WTC11 (cell line): ENCODE measurements around the gene POLA1. TPM values are rescaled to one million over a fixed set of nuclear protein-coding genes. Genes with fewer than 3 reads are reported as not detected.
"Not testable (repeated sequence)": the region's sequence is repeated elsewhere in the genome, so short reads cannot be mapped to it uniquely, and the experiment has no call there.

Source experiments
- ATAC-seq: fragments of 200-7000 bp; cut with Tn5 transposase; 2 replicates; pipeline ENCODE4 v1.10.0; 2021; ENCODE audit warnings: mild to moderate bottlenecking, moderate library complexity
- CTCF ChIA-PET: fragments of 300-600 bp; sonication (Branson Sonifier 250); formaldehyde crosslinking; loops from one replicate; lab custom pipeline; 2021; ENCODE audit warnings: antibody characterized with exemption; lab: Charles Lee
- POLR2A ChIA-PET: fragments of 350-600 bp; sonication (Branson Sonifier 250); formaldehyde crosslinking; loops from one replicate; lab custom pipeline; 2021; ENCODE audit warnings: antibody characterized with exemption; lab: Charles Lee
- DNase-seq: peaks from one replicate; pipeline ENCODE4 v3.0.0; 2021; ENCODE audit warnings: low spot score
- H3K27ac Mint-ChIP-seq: 2 replicates; pipeline ENCODE4 v1.8.0; 2021; ENCODE audit warnings: mixed read lengths
- H3K27me3 Mint-ChIP-seq: 2 replicates; pipeline ENCODE4 v1.8.0; 2021; ENCODE audit warnings: low read depth, mild to moderate bottlenecking, moderate library complexity, mixed read lengths
- H3K36me3 Mint-ChIP-seq: 2 replicates; pipeline ENCODE4 v1.8.0; 2021; ENCODE audit warnings: mixed read lengths
- H3K4me1 Mint-ChIP-seq: 2 replicates; pipeline ENCODE4 v1.8.0; 2022; ENCODE audit warnings: mixed read lengths
- H3K4me3 Mint-ChIP-seq: 2 replicates; pipeline ENCODE4 v1.8.0; 2021; ENCODE audit warnings: mild to moderate bottlenecking, moderate library complexity, mixed read lengths
- H3K9me3 Mint-ChIP-seq: 2 replicates; pipeline ENCODE4 v1.8.0; 2021; ENCODE audit warnings: mixed read lengths
- CREB1 ChIP-seq: sonication (generic); formaldehyde crosslinking; IDR thresholded peaks from 2 replicates; pipeline ENCODE4 v1.8.0; 2023; ENCODE audit warnings: mild to moderate bottlenecking, missing genetic modification reagents
- ESRRA ChIP-seq: sonication (generic); formaldehyde crosslinking; IDR thresholded peaks from 2 replicates; pipeline ENCODE4 v1.8.1; 2022; ENCODE audit warnings: mild to moderate bottlenecking, missing genetic modification reagents, borderline replicate concordance
- FOXJ3 ChIP-seq: sonication (generic); formaldehyde crosslinking; IDR thresholded peaks from 2 replicates; pipeline ENCODE4 v1.9.0; 2021; ENCODE audit warnings: missing genetic modification reagents, mild to moderate bottlenecking, borderline replicate concordance
- GABPB1 ChIP-seq: sonication (generic); formaldehyde crosslinking; IDR thresholded peaks from 2 replicates; pipeline ENCODE4 v1.8.1; 2023; ENCODE audit warnings: mild to moderate bottlenecking, missing genetic modification reagents
- GRHL2 ChIP-seq: fragments of 250-450 bp; sonication (Bioruptor Pico); IDR thresholded peaks from 2 replicates; pipeline ENCODE4 v1.8.0; 2022; ENCODE audit warnings: mild to moderate bottlenecking, moderate library complexity; ENCODE audit not compliant: insufficient replicate concordance, severe bottlenecking
- HMGA2 ChIP-seq: fragments of 250-450 bp; sonication (Bioruptor Pico); IDR thresholded peaks from 2 replicates; pipeline ENCODE4 v1.4.0; 2021; ENCODE audit warnings: mild to moderate bottlenecking, moderate library complexity
- JUN ChIP-seq: sonication (generic); formaldehyde crosslinking; IDR thresholded peaks from 2 replicates; pipeline ENCODE4 v1.8.0; 2023; ENCODE audit warnings: mild to moderate bottlenecking, missing genetic modification reagents
- KAT7 ChIP-seq: sonication (generic); formaldehyde crosslinking; IDR thresholded peaks from 2 replicates; pipeline ENCODE4 v1.8.1; 2023; ENCODE audit warnings: missing genetic modification reagents, mild to moderate bottlenecking, borderline replicate concordance
- NR3C1 ChIP-seq: sonication (generic); formaldehyde crosslinking; conservative IDR thresholded peaks from 2 replicates; pipeline ENCODE4 v1.8.1; 2023; ENCODE audit warnings: low read depth, mild to moderate bottlenecking, missing genetic modification reagents
- SMAD3 ChIP-seq: sonication (generic); formaldehyde crosslinking; IDR thresholded peaks from 2 replicates; pipeline ENCODE4 v1.8.0; 2022; ENCODE audit warnings: missing genetic modification reagents, mild to moderate bottlenecking, borderline replicate concordance
- TCF7 ChIP-seq: sonication (generic); formaldehyde crosslinking; IDR thresholded peaks from 2 replicates; pipeline ENCODE4 v1.8.0; 2022; ENCODE audit warnings: mild to moderate bottlenecking, low read depth, missing genetic modification reagents, moderate library complexity
- TEAD1 ChIP-seq: sonication (generic); formaldehyde crosslinking; IDR thresholded peaks from 2 replicates; pipeline ENCODE4 v1.8.0; 2022; ENCODE audit warnings: mild to moderate bottlenecking, missing genetic modification reagents
- ZNF138 ChIP-seq: sonication (generic); formaldehyde crosslinking; conservative IDR thresholded peaks from 2 replicates; pipeline ENCODE4 v1.8.1; 2022; ENCODE audit warnings: mild to moderate bottlenecking, moderate library complexity, missing genetic modification reagents
- ZNF219 ChIP-seq: sonication (generic); formaldehyde crosslinking; IDR thresholded peaks from 2 replicates; pipeline ENCODE4 v1.8.0; 2023; ENCODE audit warnings: missing genetic modification reagents, mild to moderate bottlenecking, borderline replicate concordance
- ZNF423 ChIP-seq: fragments of 250-450 bp; sonication (Bioruptor Pico); IDR thresholded peaks from 2 replicates; pipeline ENCODE4 v2.1.2; 2022; ENCODE audit warnings: mild to moderate bottlenecking, moderate library complexity
- ZNF532 ChIP-seq: fragments of 250-450 bp; sonication (Bioruptor Pico); IDR thresholded peaks from 2 replicates; pipeline ENCODE4 v1.9.0; 2021; ENCODE audit warnings: mild to moderate bottlenecking, borderline replicate concordance
- ZNF671 ChIP-seq: fragments of 250-450 bp; sonication (Bioruptor Pico); IDR thresholded peaks from 2 replicates; pipeline ENCODE4 v1.8.0; 2021; ENCODE audit warnings: mild to moderate bottlenecking
- total RNA-seq: library from RNA; stranded (reverse); gene quantifications from 3 replicates; pipeline ENCODE4 v1.2.3, GENCODE V29; 2021
- TF ChIP-seq, protein P1 (sequence below): sonication (generic); formaldehyde crosslinking; IDR thresholded peaks from 2 replicates; pipeline ENCODE4 v1.8.1; 2022; ENCODE audit warnings: missing genetic modification reagents, borderline replicate concordance
- TF ChIP-seq, protein P2 (sequence below): sonication (generic); formaldehyde crosslinking; IDR thresholded peaks from 2 replicates; pipeline ENCODE4 v1.8.0; 2023; ENCODE audit warnings: missing genetic modification reagents, mild to moderate bottlenecking, borderline replicate concordance
- TF ChIP-seq, protein P3 (sequence below): fragments of 250-450 bp; sonication (Bioruptor Pico); IDR thresholded peaks from 2 replicates; pipeline ENCODE4 v1.9.0; 2021; ENCODE audit warnings: moderate library complexity, mild to moderate bottlenecking, inconsistent platforms, borderline replicate concordance

Gene POLA1
- total RNA-seq, 1 experiment from 2014 or later = 29.9 TPM

DNA sequence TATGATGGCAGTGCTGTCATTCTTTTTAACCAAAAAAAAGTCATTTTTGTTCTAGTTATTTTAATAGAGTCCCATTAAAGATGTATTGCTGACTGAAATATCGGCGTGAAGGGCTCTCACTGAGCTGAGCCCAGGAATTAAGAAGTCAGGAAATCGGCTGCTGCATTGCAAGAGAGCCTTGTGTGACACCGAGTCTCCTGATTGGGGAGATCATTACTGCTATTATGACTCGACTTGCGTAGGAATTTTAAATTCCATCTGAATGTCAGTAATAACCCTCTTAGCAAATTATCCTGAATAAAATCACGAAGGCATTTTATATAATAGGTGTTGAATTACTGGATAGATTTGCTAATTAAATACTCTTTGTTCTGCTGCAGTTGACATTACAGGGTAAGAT is 111.5 kb downstream of the POLA1 start (continued):
- TF ChIP-seq, protein P1, sequence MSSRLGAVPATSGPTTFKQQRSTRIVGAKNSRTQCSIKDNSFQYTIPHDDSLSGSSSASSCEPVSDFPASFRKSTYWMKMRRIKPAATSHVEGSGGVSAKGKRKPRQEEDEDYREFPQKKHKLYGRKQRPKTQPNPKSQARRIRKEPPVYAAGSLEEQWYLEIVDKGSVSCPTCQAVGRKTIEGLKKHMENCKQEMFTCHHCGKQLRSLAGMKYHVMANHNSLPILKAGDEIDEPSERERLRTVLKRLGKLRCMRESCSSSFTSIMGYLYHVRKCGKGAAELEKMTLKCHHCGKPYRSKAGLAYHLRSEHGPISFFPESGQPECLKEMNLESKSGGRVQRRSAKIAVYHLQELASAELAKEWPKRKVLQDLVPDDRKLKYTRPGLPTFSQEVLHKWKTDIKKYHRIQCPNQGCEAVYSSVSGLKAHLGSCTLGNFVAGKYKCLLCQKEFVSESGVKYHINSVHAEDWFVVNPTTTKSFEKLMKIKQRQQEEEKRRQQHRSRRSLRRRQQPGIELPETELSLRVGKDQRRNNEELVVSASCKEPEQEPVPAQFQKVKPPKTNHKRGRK (CRISPR knock-in tag) = no peak
- no peak for TF ChIP-seq FOXJ3

- not testable (repeated sequence) for H3K27ac Mint-ChIP-seq
Observed at GRCh38 chrX:24819807-24820206, 126.1 kb downstream of the POLA1 start.

GRCh38 chrX:24828147-24828546 is 134.4 kb downstream of the POLA1 start:
- no peak for TF ChIP-seq GABPB1 (CRISPR knock-in tag)
- TF ChIP-seq, protein P2, sequence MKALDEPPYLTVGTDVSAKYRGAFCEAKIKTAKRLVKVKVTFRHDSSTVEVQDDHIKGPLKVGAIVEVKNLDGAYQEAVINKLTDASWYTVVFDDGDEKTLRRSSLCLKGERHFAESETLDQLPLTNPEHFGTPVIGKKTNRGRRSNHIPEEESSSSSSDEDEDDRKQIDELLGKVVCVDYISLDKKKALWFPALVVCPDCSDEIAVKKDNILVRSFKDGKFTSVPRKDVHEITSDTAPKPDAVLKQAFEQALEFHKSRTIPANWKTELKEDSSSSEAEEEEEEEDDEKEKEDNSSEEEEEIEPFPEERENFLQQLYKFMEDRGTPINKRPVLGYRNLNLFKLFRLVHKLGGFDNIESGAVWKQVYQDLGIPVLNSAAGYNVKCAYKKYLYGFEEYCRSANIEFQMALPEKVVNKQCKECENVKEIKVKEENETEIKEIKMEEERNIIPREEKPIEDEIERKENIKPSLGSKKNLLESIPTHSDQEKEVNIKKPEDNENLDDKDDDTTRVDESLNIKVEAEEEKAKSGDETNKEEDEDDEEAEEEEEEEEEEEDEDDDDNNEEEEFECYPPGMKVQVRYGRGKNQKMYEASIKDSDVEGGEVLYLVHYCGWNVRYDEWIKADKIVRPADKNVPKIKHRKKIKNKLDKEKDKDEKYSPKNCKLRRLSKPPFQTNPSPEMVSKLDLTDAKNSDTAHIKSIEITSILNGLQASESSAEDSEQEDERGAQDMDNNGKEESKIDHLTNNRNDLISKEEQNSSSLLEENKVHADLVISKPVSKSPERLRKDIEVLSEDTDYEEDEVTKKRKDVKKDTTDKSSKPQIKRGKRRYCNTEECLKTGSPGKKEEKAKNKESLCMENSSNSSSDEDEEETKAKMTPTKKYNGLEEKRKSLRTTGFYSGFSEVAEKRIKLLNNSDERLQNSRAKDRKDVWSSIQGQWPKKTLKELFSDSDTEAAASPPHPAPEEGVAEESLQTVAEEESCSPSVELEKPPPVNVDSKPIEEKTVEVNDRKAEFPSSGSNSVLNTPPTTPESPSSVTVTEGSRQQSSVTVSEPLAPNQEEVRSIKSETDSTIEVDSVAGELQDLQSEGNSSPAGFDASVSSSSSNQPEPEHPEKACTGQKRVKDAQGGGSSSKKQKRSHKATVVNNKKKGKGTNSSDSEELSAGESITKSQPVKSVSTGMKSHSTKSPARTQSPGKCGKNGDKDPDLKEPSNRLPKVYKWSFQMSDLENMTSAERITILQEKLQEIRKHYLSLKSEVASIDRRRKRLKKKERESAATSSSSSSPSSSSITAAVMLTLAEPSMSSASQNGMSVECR (CRISPR knock-in tag) = no peak
- TF ChIP-seq TEAD1 = no peak
- no peak for TF ChIP-seq ZNF671 (CRISPR knock-in tag)
- TF ChIP-seq GRHL2 (CRISPR knock-in tag) = no peak
- TF ChIP-seq HMGA2 (CRISPR knock-in tag) = no peak
- no peak for TF ChIP-seq SMAD3 (CRISPR knock-in tag)
- TF ChIP-seq, protein P3, sequence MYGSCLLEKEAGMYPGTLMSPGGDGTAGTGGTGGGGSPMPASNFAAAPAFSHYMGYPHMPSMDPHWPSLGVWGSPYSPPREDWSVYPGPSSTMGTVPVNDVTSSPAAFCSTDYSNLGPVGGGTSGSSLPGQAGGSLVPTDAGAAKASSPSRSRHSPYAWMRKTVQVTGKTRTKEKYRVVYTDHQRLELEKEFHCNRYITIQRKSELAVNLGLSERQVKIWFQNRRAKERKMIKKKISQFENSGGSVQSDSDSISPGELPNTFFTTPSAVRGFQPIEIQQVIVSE (CRISPR knock-in tag) = no peak
- TF ChIP-seq ZNF423 = no peak
- DNase-seq (no peak), ATAC-seq (no peak)
- POLR2A ChIA-PET = no interaction called here
- no peaks in the 10 kb centered on the region for H3K27me3 Mint-ChIP-seq
- peaks cover 33% of the 10 kb centered on the region for H3K36me3 Mint-ChIP-seq
- H3K9me3 Mint-ChIP-seq = no peaks in the 10 kb centered on the region
- CTCF ChIA-PET = no interaction called here
- H3K4me3 Mint-ChIP-seq = no peak overlapping the region
- no peak overlapping the region for H3K27ac Mint-ChIP-seq
- peaks cover 2% of the 10 kb centered on the region; the same call in 1 of the 2 replicates for H3K4me1 Mint-ChIP-seq

More at GRCh38 chrX:24819807-24820206, 126.1 kb downstream of the POLA1 start:
- CTCF ChIA-PET, DNase-seq, H3K4me1 Mint-ChIP-seq, H3K27me3 Mint-ChIP-seq, H3K9me3 Mint-ChIP-seq, H3K4me3 Mint-ChIP-seq, ATAC-seq: not testable (repeated sequence)
- POLR2A ChIA-PET = interaction anchor here (0.6 kb wide), 1 partner anchor 428 kb away, joined by 3 read pairs; no protein-coding TSS in a partner anchor
- H3K36me3 Mint-ChIP-seq = peaks cover 11% of the 10 kb centered on the region; the same call in 1 of the 2 replicates

GRCh38 chrX:24828600-24828999 is 134.9 kb downstream of the POLA1 start:
- DNase-seq (no peak), ATAC-seq (no peak)
- POLR2A ChIA-PET = no interaction called here
- Mint-ChIP-seq H3K4me1 (peaks cover 2% of the 10 kb centered on the region; the same call in 1 of the 2 replicates), H3K4me3 (no peak overlapping the region), H3K9me3 (no peaks in the 10 kb centered on the region), H3K27ac (no peak overlapping the region), H3K36me3 (peaks cover 33% of the 10 kb centered on the region), H3K27me3 (no peaks in the 10 kb centered on the region)
- CTCF ChIA-PET = no interaction called here
- no peak for TF ChIP-seq ZNF219 (CRISPR knock-in tag)
- no peak for TF ChIP-seq FOXJ3
- TF ChIP-seq ZNF423 = no peak
- no peak for TF ChIP-seq ZNF532 (CRISPR knock-in tag)
- no peak for TF ChIP-seq ZNF138
- TF ChIP-seq JUN (CRISPR knock-in tag) = no peak
- TF ChIP-seq TCF7 = no peak
- TF ChIP-seq KAT7 (CRISPR knock-in tag) = no peak
- no peak for TF ChIP-seq CREB1 (CRISPR knock-in tag)
- no peak for TF ChIP-seq ESRRA (CRISPR knock-in tag)
- no peak for TF ChIP-seq TEAD1
- no peak for TF ChIP-seq NR3C1
- no peak for TF ChIP-seq GRHL2 (CRISPR knock-in tag)
